Measurements from ENCODE around the gene ENPP7. TPM values are rescaled to one million over a fixed set of nuclear protein-coding genes. Genes with fewer than 3 reads are reported as not detected.

The ENPP7 gene
- total RNA-seq, 1 experiment from 2014 or later, result not detected

- BruUV-seq (replicated peaks), result no TSS peak
- TF ChIP-seq CTCF (conservative IDR thresholded peaks at IDR 0.05; ENCODE audit: low read depth, low read length) (no peak), EZH2 (IDR thresholded peaks at IDR 0.05; ENCODE audit: borderline replicate concordance, low read depth, low read length, poor library complexity, severe bottlenecking) (no peak)
Measured at GRCh38 chr17:79779084-79779529, 48.4 kb downstream of the ENPP7 start.

DNA sequence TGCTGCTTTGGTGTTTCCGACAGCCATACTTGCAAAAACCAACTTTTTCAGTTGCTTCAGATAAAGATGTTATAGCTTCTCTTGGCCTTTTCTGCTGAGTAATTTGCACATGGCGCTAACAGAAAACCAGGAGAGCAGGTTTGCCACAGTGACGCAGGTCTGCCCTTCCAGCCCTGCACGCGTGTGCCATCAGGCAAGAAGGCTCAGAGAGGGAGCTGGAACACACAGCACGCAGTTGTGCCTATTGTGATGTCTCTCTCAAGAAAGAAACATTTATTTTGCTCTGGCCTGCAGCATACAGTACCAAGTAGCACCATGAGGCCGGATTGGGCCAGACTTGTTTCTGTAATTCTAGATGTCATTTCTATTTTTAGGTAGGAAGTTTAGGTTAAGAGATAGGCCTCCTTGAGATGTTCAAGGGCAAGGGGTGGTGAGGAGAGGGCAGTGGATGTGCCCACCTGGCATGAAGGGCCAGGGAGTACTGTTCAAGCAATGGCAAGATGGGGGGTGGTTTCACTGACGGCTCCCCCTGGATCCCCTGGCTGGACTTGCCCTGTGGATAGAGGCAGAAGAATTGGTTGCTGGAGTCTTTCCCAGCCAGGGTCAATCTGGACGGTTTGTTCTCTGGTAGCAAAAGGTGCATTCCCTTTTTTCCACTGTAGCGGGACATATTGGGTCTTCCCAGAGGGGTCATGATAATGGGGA is 49.1 kb downstream of the ENPP7 start:
- Histone ChIP-seq H3K4me1 (ENCODE audit: insufficient read depth, low read length, poor library complexity, severe bottlenecking) (peaks cover 32% of the 10 kb centered on the region), H3K36me3 (ENCODE audit: insufficient read depth, low read length, poor library complexity, severe bottlenecking) (peaks cover 55% of the 10 kb centered on the region), H3K27me3 (replicated peaks; ENCODE audit: insufficient read depth, low read depth, low read length, poor library complexity) (no peaks in the 10 kb centered on the region), H3K9me3 (ENCODE audit: low read depth, low read length, poor library complexity, severe bottlenecking) (no peaks in the 10 kb centered on the region), H3K4me3 (ENCODE audit: low read depth, low read length, poor library complexity, severe bottlenecking) (peak overlapping the region; percentile 77), H3K27ac (ENCODE audit: low read depth, low read length, poor library complexity, severe bottlenecking) (no peak overlapping the region)
- no peak for DNase-seq (ENCODE audit: low spot score)
- TF ChIP-seq CTCF (conservative IDR thresholded peaks at IDR 0.05; ENCODE audit: low read depth, low read length), result no peak
- TF ChIP-seq EZH2 (IDR thresholded peaks at IDR 0.05; ENCODE audit: borderline replicate concordance, low read depth, low read length, poor library complexity, severe bottlenecking), result no peak
- ChIA-PET POLR2A (ENCODE audit: low non-redundant PET) (no interaction called here), CTCF (no interaction called here)
- no TSS peak for BruUV-seq (replicated peaks)
- intact Hi-C loops (cut with micrococcal nuclease; ENCODE audit: unreplicated experiment), result no loop called here

More at GRCh38 chr17:79779084-79779529, 48.4 kb downstream of the ENPP7 start:
- peak overlapping the region; percentile 77 for H3K4me3 ChIP-seq (ENCODE audit: low read depth, low read length, poor library complexity, severe bottlenecking)
- DNase-seq (ENCODE audit: low spot score), result no peak
- POLR2A ChIA-PET (ENCODE audit: low non-redundant PET), result no interaction called here
- intact Hi-C loops (cut with micrococcal nuclease; ENCODE audit: unreplicated experiment), result no loop called here
- peaks cover 48% of the 10 kb centered on the region for H3K36me3 ChIP-seq (ENCODE audit: insufficient read depth, low read length, poor library complexity, severe bottlenecking)
- H3K27me3 ChIP-seq (replicated peaks; ENCODE audit: insufficient read depth, low read depth, low read length, poor library complexity), result no peaks in the 10 kb centered on the region
- peaks cover 32% of the 10 kb centered on the region for H3K4me1 ChIP-seq (ENCODE audit: insufficient read depth, low read length, poor library complexity, severe bottlenecking)
- peak overlapping the region; percentile 94 for H3K27ac ChIP-seq (ENCODE audit: low read depth, low read length, poor library complexity, severe bottlenecking)
- no peaks in the 10 kb centered on the region for H3K9me3 ChIP-seq (ENCODE audit: low read depth, low read length, poor library complexity, severe bottlenecking)
- CTCF ChIA-PET, result no interaction called here

DNA sequence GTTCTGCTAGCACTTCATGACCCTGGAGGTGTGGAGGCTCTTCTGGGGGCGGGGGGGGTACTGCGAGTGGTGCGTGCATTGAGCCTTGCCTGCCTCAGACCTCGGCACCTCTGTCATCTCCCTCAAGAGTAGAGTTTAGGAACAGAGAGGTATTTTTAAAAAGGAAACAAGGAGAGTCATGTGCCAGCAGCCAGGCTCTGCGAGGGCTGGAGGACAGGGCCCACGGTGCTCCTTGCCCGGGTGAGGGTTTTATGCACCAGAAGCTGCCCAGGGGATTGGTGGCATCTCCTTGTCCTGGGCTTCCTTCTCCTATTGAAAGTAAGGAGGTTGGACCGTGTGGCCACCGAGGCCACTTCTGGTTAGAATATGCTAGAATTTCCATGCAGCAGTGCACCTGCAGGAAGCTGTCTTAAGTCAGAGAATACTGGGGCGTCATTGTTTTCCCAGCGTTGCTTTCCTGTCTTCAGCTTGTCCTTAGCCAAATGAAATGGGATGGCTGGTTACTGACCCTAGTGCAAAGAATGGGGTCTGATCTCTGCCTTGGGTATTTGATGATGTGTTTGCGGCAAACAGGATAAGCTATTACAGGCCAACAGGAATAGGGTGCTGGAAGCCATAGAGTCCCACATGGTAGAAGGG is 50.4 kb downstream of the ENPP7 start:
- TF ChIP-seq CTCF (conservative IDR thresholded peaks at IDR 0.05; ENCODE audit: low read depth, low read length) (no peak), EZH2 (IDR thresholded peaks at IDR 0.05; ENCODE audit: borderline replicate concordance, low read depth, low read length, poor library complexity, severe bottlenecking) (no peak)
- Histone ChIP-seq H3K36me3 (ENCODE audit: insufficient read depth, low read length, poor library complexity, severe bottlenecking) (peaks cover 64% of the 10 kb centered on the region), H3K4me1 (ENCODE audit: insufficient read depth, low read length, poor library complexity, severe bottlenecking) (peaks cover 32% of the 10 kb centered on the region), H3K27me3 (replicated peaks; ENCODE audit: insufficient read depth, low read depth, low read length, poor library complexity) (no peaks in the 10 kb centered on the region), H3K27ac (ENCODE audit: low read depth, low read length, poor library complexity, severe bottlenecking) (peak overlapping the region; percentile 40), H3K9me3 (ENCODE audit: low read depth, low read length, poor library complexity, severe bottlenecking) (no peaks in the 10 kb centered on the region), H3K4me3 (ENCODE audit: low read depth, low read length, poor library complexity, severe bottlenecking) (no peak overlapping the region)
- ChIA-PET POLR2A (ENCODE audit: low non-redundant PET) (no interaction called here), CTCF (no interaction called here)
- no peak for DNase-seq (ENCODE audit: low spot score)
- intact Hi-C loops (cut with micrococcal nuclease; ENCODE audit: unreplicated experiment), result no loop called here
- BruUV-seq (replicated peaks), result no TSS peak
